Prostate gland (tissue), 2 donors: Measurements from ENCODE around the gene CIT. TPM values are rescaled to one million over a fixed set of nuclear protein-coding genes. Genes with fewer than 3 reads are reported as not detected.

Experiments used
- DNase-seq: peaks from one replicate; pipeline ENCODE4 v3.0.0-alpha.2; 2019; ENCODE audit warnings: low spot score
- H3K27ac ChIP-seq, 2 donors: fragments of 200-600 bp; sonication (generic); 2 replicates each; pipeline ENCODE4 v1.5.1; 2017 to 2019
- H3K27me3 ChIP-seq: fragments of 200-600 bp; sonication (generic); replicated peaks from 2 replicates; pipeline ENCODE4 v1.5.1; 2019; ENCODE audit not compliant: insufficient read depth
- H3K36me3 ChIP-seq, 2 donors: fragments of 200-600 bp; sonication (generic); 1 replicate in 1 of 2; 2 replicates in 1 of 2; pipeline versions ENCODE4 v1.5.1 to v1.8.1; 2017 to 2019
- H3K4me1 ChIP-seq: fragments of 200-600 bp; sonication (generic); replicated peaks from 2 replicates; pipeline ENCODE4 v1.5.1; 2019
- H3K4me3 ChIP-seq, 2 donors: fragments of 200-600 bp; sonication (generic); 2 replicates each; pipeline ENCODE4 v1.5.1; 2017 to 2019
- H3K9me3 ChIP-seq: fragments of 200-600 bp; sonication (generic); 2 replicates; pipeline ENCODE4 v1.5.1; 2017
- CTCF ChIP-seq, 4 experiments: fragments of 200-600 bp in 2 of 4; fragments of 450-650 bp in 2 of 4; sonication (generic) in 2 of 4; IDR thresholded peaks; 1 replicate in 3 of 4; 2 replicates in 1 of 4; pipeline ENCODE4 v1.5.1; 2016 to 2019; ENCODE audit warnings: antibody characterized with exemption in 4 of 4, mild to moderate bottlenecking in 2 of 4, moderate library complexity in 2 of 4
- POLR2A ChIP-seq: fragments of 450-650 bp; IDR thresholded peaks from one replicate; pipeline ENCODE4 v1.6.1; 2016; ENCODE audit warnings: antibody characterized with exemption, mild to moderate bottlenecking
- POLR2AphosphoS5 ChIP-seq: sonication (generic); formaldehyde crosslinking; IDR thresholded peaks from one replicate; pipeline ENCODE4 v1.6.1; 2017; ENCODE audit warnings: antibody characterized with exemption
- WGBS: methylation state at CpG from one replicate; pipeline ENCODE4 v1.1.5; 2018; 5-methylcytosine and 5-hydroxymethylcytosine counted together
- intact Hi-C: fragments of 100-400 bp; cut with DNase I; formaldehyde crosslinking; loops from one replicate; pipeline ENCODE4 v1.14.2; 2022
- total RNA-seq, 2 donors: library from RNA; depleted of rRNA; stranded (reverse); fragments of >200 nt; gene quantifications; one replicate each; pipeline ENCODE4 v1.1.0, GENCODE V29; 2016

Gene CIT
- total RNA-seq, 2 donors from 2014 or later, result 2.6 to 13.1 TPM

- Histone ChIP-seq H3K27me3 (no peaks in the 10 kb centered on the region), H3K4me1 (no peaks in the 10 kb centered on the region), H3K36me3 (no peaks in the 10 kb centered on the region), H3K9me3 (no peaks in the 10 kb centered on the region), H3K4me3 (no peak overlapping the region), H3K27ac (no peak overlapping the region)
- intact Hi-C loops, result no loop called here
- no peak for DNase-seq
- TF ChIP-seq CTCF (IDR thresholded peaks at IDR 0.05), result no peak
- TF ChIP-seq POLR2A, result no peak
- no peak for TF ChIP-seq POLR2AphosphoS5
- WGBS, result 95% methylated on average over 6 of the region's 6 CpGs
These were observed 17.9 kb downstream of the CIT start for GRCh38 chr12:119859241-119859640.

GRCh38 chr12:119857041-119857591 is 20.0 kb downstream of the CIT start:
- intact Hi-C loops, result no loop called here
- H3K9me3 ChIP-seq, result no peaks in the 10 kb centered on the region

GRCh38 chr12:119850330-119850729 is 26.8 kb downstream of the CIT start:
- no peak for TF ChIP-seq POLR2A
- TF ChIP-seq POLR2AphosphoS5, result no peak
- no peak for TF ChIP-seq CTCF (IDR thresholded peaks at IDR 0.05)
- intact Hi-C loops, result no loop called here
- no peaks in the 10 kb centered on the region for H3K9me3 ChIP-seq
- no peaks in the 10 kb centered on the region for H3K27me3 ChIP-seq
- no peaks in the 10 kb centered on the region for H3K36me3 ChIP-seq
- H3K4me3 ChIP-seq, result no peak overlapping the region
- H3K27ac ChIP-seq, result no peak overlapping the region
- H3K4me1 ChIP-seq, result no peaks in the 10 kb centered on the region
- DNase-seq, result no peak
- 94% methylated on average over 1 of the region's 1 CpG for WGBS

More at GRCh38 chr12:119857041-119857591, 20.0 kb downstream of the CIT start:
- no peak overlapping the region for H3K4me3 ChIP-seq
- 73% methylated on average over 8 of the region's 8 CpGs for WGBS
- no peaks in the 10 kb centered on the region for H3K27me3 ChIP-seq
- no peak for DNase-seq
- TF ChIP-seq CTCF (IDR thresholded peaks at IDR 0.05), result no peak
- TF ChIP-seq POLR2A, result no peak
- TF ChIP-seq POLR2AphosphoS5, result no peak
- no peaks in the 10 kb centered on the region for H3K4me1 ChIP-seq
- no peak overlapping the region for H3K27ac ChIP-seq
- H3K36me3 ChIP-seq, result no peaks in the 10 kb centered on the region

GRCh38 chr12:119843100-119843499 is 34.0 kb downstream of the CIT start:
- WGBS, result 70% methylated on average over 2 of the region's 2 CpGs
- H3K4me1 ChIP-seq, result no peaks in the 10 kb centered on the region
- DNase-seq, result no peak
- H3K4me3 ChIP-seq, result no peak overlapping the region
- intact Hi-C loops, result no loop called here
- no peaks in the 10 kb centered on the region for H3K27me3 ChIP-seq
- no peak overlapping the region for H3K27ac ChIP-seq
- TF ChIP-seq POLR2A (no peak), CTCF (IDR thresholded peaks at IDR 0.05) (no peak), POLR2AphosphoS5 (no peak)
- H3K36me3 ChIP-seq, result no peaks in the 10 kb centered on the region
- no peaks in the 10 kb centered on the region for H3K9me3 ChIP-seq

GRCh38 chr12:119842380-119842779 is 34.7 kb downstream of the CIT start:
- Histone ChIP-seq H3K4me1 (no peaks in the 10 kb centered on the region), H3K4me3 (no peak overlapping the region), H3K27me3 (no peaks in the 10 kb centered on the region), H3K9me3 (no peaks in the 10 kb centered on the region), H3K36me3 (no peaks in the 10 kb centered on the region), H3K27ac (no peak overlapping the region)
- intact Hi-C loops, result no loop called here
- TF ChIP-seq POLR2A (no peak), CTCF (IDR thresholded peaks at IDR 0.05) (no peak), POLR2AphosphoS5 (no peak)
- 90% methylated on average over 1 of the region's 1 CpG for WGBS
- DNase-seq, result no peak
